ENCODE results near the gene SLC27A4. TPM values are rescaled to one million over a fixed set of nuclear protein-coding genes. Genes with fewer than 3 reads are reported as not detected.

Gene SLC27A4
- total RNA-seq, 2 donors from 2014 or later: 9.4 to 10.2 TPM

Other genes with a start within 250 kb of the SLC27A4 start
- gene PTGES2, start 212.8 kb upstream of the SLC27A4 start, total RNA-seq: 10 to 100 TPM in 1 of 2 donors, 1 to 10 TPM in 1; 6.6 to 50.6 TPM
- not detected for gene LCN2, start 191.1 kb upstream of the SLC27A4 start, total RNA-seq
- 10 to 100 TPM; 67.6 to 82.2 TPM for gene BBLN, start 180.3 kb upstream of the SLC27A4 start, total RNA-seq
- 100 to 1,000 TPM in 1 of 2 donors, 10 to 100 TPM in 1; 60.1 to 111 TPM for gene CIZ1, start 149.0 kb upstream of the SLC27A4 start, total RNA-seq
- gene DNM1, start 137.1 kb upstream of the SLC27A4 start, total RNA-seq: 1 to 10 TPM; 1.6 to 5.1 TPM
- 10 to 100 TPM; 46.2 to 54.3 TPM for gene GOLGA2, start 64.5 kb upstream of the SLC27A4 start, total RNA-seq
- gene SWI5, start 64.3 kb upstream of the SLC27A4 start, total RNA-seq: 10 to 100 TPM; 15.6 to 16.9 TPM
- 10 to 100 TPM; 25.6 to 35.9 TPM for gene TRUB2, start 18.1 kb upstream of the SLC27A4 start, total RNA-seq
- 10 to 100 TPM; 33.9 to 38.3 TPM for gene COQ4, start 17.7 kb upstream of the SLC27A4 start, total RNA-seq
- gene URM1, start 30.8 kb downstream of the SLC27A4 start, total RNA-seq: 10 to 100 TPM; 36.4 to 77.9 TPM
- gene CERCAM, start 80.3 kb downstream of the SLC27A4 start, total RNA-seq: 1 to 10 TPM; 1.2 to 3.2 TPM
- gene ODF2, start 115.5 kb downstream of the SLC27A4 start, total RNA-seq: 10 to 100 TPM; 67.9 to 70.7 TPM
- gene GLE1, start 164.2 kb downstream of the SLC27A4 start, total RNA-seq: 10 to 100 TPM; 51.4 to 57.0 TPM
- gene SPTAN1, start 212.1 kb downstream of the SLC27A4 start, total RNA-seq: 100 to 1,000 TPM; 242 to 278 TPM